ENCODE data around the gene PEX11A. TPM values are rescaled to one million over a fixed set of nuclear protein-coding genes. Genes with fewer than 3 reads are reported as not detected.

Gene PEX11A
- total RNA-seq, 4 donors from 2014 or later, result 41.4 to 80.3 (median 51.5) TPM

- no peak for TF ChIP-seq CTCF (IDR thresholded peaks at IDR 0.05; ENCODE audit: low read depth)
These were observed 2.5 kb upstream of the PEX11A start for GRCh38 chr15:89693091-89693490.

GRCh38 chr15:89686522-89686921 lies 4.0 kb downstream of the PEX11A start:
- TF ChIP-seq CTCF (IDR thresholded peaks at IDR 0.05; ENCODE audit: low read depth), result no peak

- no peak for TF ChIP-seq CTCF (IDR thresholded peaks at IDR 0.05; ENCODE audit: low read depth)
These were observed 4.6 kb downstream of the PEX11A start for GRCh38 chr15:89685995-89686394.

- TF ChIP-seq CTCF (IDR thresholded peaks at IDR 0.05; ENCODE audit: low read depth), result no peak
These were observed 9.4 kb downstream of the PEX11A start for GRCh38 chr15:89681146-89681545.

- TF ChIP-seq CTCF (IDR thresholded peaks at IDR 0.05; ENCODE audit: low read depth), result no peak
These were observed 10.2 kb downstream of the PEX11A start for GRCh38 chr15:89680282-89680873.

- TF ChIP-seq CTCF (IDR thresholded peaks at IDR 0.05; ENCODE audit: low read depth), result no peak
These were observed 11.3 kb downstream of the PEX11A start, which contains the start of gene PLIN1 for GRCh38 chr15:89679212-89679611. Gene PLIN1 (minus strand): TSS chr15:89679367. CDS start chr15:89677489, 1,878 bp downstream.

- TF ChIP-seq CTCF (IDR thresholded peaks at IDR 0.05; ENCODE audit: low read depth), result no peak
These were observed 13.2 kb downstream of the PEX11A start for GRCh38 chr15:89677381-89677780.

Measured in subcutaneous adipose tissue (tissue), 4 donors.